Spleen (tissue), 11 donors: ENCODE data around the gene AURKAIP1. TPM values are rescaled to one million over a fixed set of nuclear protein-coding genes. Genes with fewer than 3 reads are reported as not detected.

Source experiments
- DNase-seq: peaks from one replicate; pipeline ENCODE4 v3.0.0-alpha.2; 2020
- H3K27ac ChIP-seq, 8 donors: fragments of 200-600 bp; sonication (generic) in 7 of 8; 1 replicate in 4 of 8; 2 replicates in 4 of 8; pipeline versions ENCODE4 v1.5.0 to v1.8.0; 2016 to 2021; ENCODE audit warnings: inconsistent platforms in 4 of 8, mild to moderate bottlenecking in 4 of 8, moderate library complexity in 1 of 8
- H3K27me3 ChIP-seq, 7 donors: fragments of 200-600 bp; sonication (generic) in 6 of 7; replicated peaks in 1 of 7; 1 replicate in 4 of 7; 2 replicates in 3 of 7; pipeline versions ENCODE4 v1.5.0 to v1.8.0; 2016 to 2021; ENCODE audit warnings: inconsistent platforms in 3 of 7, mild to moderate bottlenecking in 1 of 7
- H3K36me3 ChIP-seq, 6 donors: fragments of 200-600 bp; sonication (generic) in 5 of 6; 1 replicate in 4 of 6; 2 replicates in 2 of 6; pipeline versions ENCODE4 v1.5.0 to v1.8.0; 2016 to 2021; ENCODE audit warnings: inconsistent platforms in 2 of 6
- H3K4me1 ChIP-seq, 6 donors: fragments of 200-600 bp; sonication (generic) in 5 of 6; 1 replicate in 3 of 6; 2 replicates in 3 of 6; pipeline versions ENCODE4 v1.5.0 to v1.8.0; 2016 to 2021; ENCODE audit warnings: inconsistent platforms in 3 of 6
- H3K4me3 ChIP-seq, 8 donors: fragments of 200-600 bp; sonication (generic) in 7 of 8; 1 replicate in 4 of 8; 2 replicates in 4 of 8; pipeline versions ENCODE4 v1.5.0 to v1.8.0; 2016 to 2021; ENCODE audit warnings: inconsistent platforms in 4 of 8, mild to moderate bottlenecking in 4 of 8, moderate library complexity in 2 of 8
- H3K9me3 ChIP-seq, 8 donors: fragments of 200-600 bp; sonication (generic) in 7 of 8; 1 replicate in 4 of 8; 2 replicates in 4 of 8; pipeline versions ENCODE4 v1.5.0 to v1.8.0; 2016 to 2021; ENCODE audit warnings: inconsistent platforms in 4 of 8
- POLR2A ChIP-seq, 3 donors: fragments of 450-650 bp; IDR thresholded peaks; one replicate each; pipeline ENCODE4 v1.5.1; 2017; ENCODE audit warnings: antibody characterized with exemption in 3 of 3, mild to moderate bottlenecking in 1 of 3
- POLR2AphosphoS5 ChIP-seq, 3 donors: sonication (generic); formaldehyde crosslinking; IDR thresholded peaks; one replicate each; pipeline ENCODE4 v1.5.1; 2017; ENCODE audit warnings: antibody characterized with exemption in 3 of 3
- WGBS, 5 donors: extraction: QIAGEN DNeasy Blood & Tissue Kit in 3 of 5; methylation state at CpG; one replicate each; pipeline versions ENCODE4 v1.1.5 to v1.1.7; 2013 to 2018; 5-methylcytosine and 5-hydroxymethylcytosine counted together
- intact Hi-C: fragments of 100-400 bp; cut with DNase I; formaldehyde crosslinking; loops from one replicate; pipeline ENCODE4 v1.15.0; 2023; ENCODE audit warnings: low total_unique reads
- polyA plus RNA-seq, 3 donors: library from polyadenylated mRNA; stranded (reverse); fragments of 200-250 nt; gene quantifications; one replicate each; pipeline ENCODE4 v1.2.1, GENCODE V29; 2013
- total RNA-seq, 7 donors: library from RNA; depleted of rRNA in 3 of 7; stranded (reverse); fragments of >200 nt in 3 of 7; fragmentation: NEBNext Ultra II Directional in 4 of 7; extraction: Animal tissue kit (Norgen Biotek cat#: 25700) in 4 of 7; gene quantifications; one replicate each; pipeline versions ENCODE4 v1.1.0 to v1.2.1, GENCODE V29; 2016 to 2021
- TF ChIP-seq, protein P1 (sequence below), 11 experiments: fragments of 200-600 bp in 7 of 11; fragments of 450-650 bp in 4 of 11; sonication (generic) in 4 of 11; IDR thresholded peaks in 8 of 11; conservative IDR thresholded peaks in 3 of 11; 1 replicate in 7 of 11; 2 replicates in 4 of 11; pipeline versions ENCODE4 v1.4.0 to v1.8.0; 2016 to 2021; ENCODE audit warnings: antibody characterized with exemption in 11 of 11, inconsistent platforms in 4 of 11, mild to moderate bottlenecking in 1 of 11
- donor health status: healthy with polysubstance abuse.
- donor health status: DM: no; HTN: no; CAD: no; lungs with moderate emphysema.
- donor health status: DM: no; HTN: no; CAD: no.
- donor health status: Bipolar disorder and iron deficiency.
- donor health status: healthy.
- donor health status: DM: no; HTN: no; CAD: no.
- donor health status: DM: yes; HTN: yes; CAD: no.

The AURKAIP1 gene
- total and polyA plus RNA-seq, 10 donors, result 61.3 to 174 (median 80.0) TPM

DNA sequence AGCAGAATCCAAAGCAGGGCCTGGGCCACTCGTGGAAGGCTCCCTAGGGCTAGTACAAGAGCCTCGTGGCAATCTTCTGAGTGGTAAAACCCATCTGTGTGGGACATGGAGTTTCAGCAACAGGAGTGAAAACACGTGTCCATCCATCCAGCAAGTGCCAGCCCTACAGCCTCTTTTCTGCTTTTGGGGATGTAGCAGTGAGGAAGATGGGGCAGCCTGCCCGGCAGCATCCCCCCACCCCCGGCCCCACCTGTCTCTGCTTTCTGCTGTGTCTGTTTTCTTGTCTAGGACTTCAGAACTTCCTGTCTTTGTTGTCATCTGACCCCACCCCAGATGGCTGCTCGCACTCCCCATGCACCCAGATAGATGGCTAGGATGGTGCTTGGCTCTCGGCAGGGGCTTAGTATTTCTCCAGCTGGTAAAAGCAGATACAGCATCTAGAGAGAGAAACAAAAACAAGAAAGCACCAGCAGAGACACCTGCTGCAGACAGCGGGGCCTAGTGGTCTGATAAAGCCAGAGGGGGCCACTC, 48.9 kb downstream of the AURKAIP1 start:
- H3K27ac ChIP-seq, result peak overlapping the region in 6 of 8 donors; percentile 85 to 96 (median 92)
- WGBS, 5 donors, result 60 to 63% (median 62%) methylated on average over 8 of the region's 8 CpGs
- H3K4me1 ChIP-seq, result peaks cover 15 to 89% (median 72%) of the 10 kb centered on the region in 6 donors
- H3K4me3 ChIP-seq, result peak overlapping the region in 6 of 8 donors; percentile 76 to 99 (median 92)
- intact Hi-C loops, result no loop called here
- no peaks in the 10 kb centered on the region for H3K9me3 ChIP-seq
- peaks cover 0 to 52% (median 21%) of the 10 kb centered on the region in 6 donors for H3K36me3 ChIP-seq
- TF ChIP-seq POLR2A (IDR thresholded peaks at IDR 0.05), result no peak
- TF ChIP-seq, protein P1, sequence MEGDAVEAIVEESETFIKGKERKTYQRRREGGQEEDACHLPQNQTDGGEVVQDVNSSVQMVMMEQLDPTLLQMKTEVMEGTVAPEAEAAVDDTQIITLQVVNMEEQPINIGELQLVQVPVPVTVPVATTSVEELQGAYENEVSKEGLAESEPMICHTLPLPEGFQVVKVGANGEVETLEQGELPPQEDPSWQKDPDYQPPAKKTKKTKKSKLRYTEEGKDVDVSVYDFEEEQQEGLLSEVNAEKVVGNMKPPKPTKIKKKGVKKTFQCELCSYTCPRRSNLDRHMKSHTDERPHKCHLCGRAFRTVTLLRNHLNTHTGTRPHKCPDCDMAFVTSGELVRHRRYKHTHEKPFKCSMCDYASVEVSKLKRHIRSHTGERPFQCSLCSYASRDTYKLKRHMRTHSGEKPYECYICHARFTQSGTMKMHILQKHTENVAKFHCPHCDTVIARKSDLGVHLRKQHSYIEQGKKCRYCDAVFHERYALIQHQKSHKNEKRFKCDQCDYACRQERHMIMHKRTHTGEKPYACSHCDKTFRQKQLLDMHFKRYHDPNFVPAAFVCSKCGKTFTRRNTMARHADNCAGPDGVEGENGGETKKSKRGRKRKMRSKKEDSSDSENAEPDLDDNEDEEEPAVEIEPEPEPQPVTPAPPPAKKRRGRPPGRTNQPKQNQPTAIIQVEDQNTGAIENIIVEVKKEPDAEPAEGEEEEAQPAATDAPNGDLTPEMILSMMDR (IDR thresholded peaks at IDR 0.05 in 8 of 11, conservative IDR thresholded peaks at IDR 0.05 in 3 of 11), result no peak
- no peak for TF ChIP-seq POLR2AphosphoS5 (IDR thresholded peaks at IDR 0.05)
- no peak for DNase-seq
- no peaks in the 10 kb centered on the region for H3K27me3 ChIP-seq

DNA sequence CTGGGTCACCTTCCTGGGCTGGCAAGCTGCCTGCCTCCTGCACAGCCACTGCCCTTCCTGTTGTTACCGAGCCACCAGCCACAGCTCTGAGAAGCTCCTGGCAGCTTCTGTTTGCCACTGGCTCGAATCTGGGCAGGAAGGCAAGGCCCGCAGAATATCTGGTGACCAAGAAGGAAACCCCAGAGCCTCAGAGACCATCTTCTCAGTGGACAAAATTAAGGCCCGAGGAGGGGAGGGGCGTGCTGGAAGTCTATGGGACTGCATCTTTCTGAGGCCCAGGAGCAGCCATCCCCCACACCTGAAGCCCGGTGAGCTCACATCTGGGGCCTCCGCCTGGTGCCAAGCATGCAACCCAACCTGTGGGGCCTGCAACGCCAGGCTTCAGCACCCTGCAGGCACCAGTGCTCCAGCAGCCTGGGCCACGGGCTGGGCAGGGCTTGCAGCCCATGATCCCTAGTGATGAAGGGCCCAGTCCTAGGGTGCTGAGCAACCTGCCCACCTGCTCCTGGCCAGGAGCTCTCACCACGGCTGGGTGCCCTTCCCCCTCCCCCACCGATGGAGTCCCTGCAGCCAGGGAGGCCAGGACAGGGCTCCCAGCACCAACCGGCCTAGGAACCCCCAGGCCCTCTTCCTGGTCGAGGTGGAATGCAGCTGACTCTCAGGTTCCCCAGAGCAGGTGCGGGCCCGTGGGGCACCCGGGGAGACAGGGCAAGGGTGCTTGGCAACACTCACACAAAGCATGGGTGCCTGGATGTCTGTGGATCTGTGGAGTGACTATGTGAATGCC, 49.5 kb downstream of the AURKAIP1 start:
- H3K4me1 ChIP-seq, result peaks cover 15 to 89% (median 70%) of the 10 kb centered on the region in 6 donors
- DNase-seq, result no peak
- peak in 2 of 3 donors; percentile 56 to 65 for TF ChIP-seq POLR2AphosphoS5 (IDR thresholded peaks at IDR 0.05)
- TF ChIP-seq POLR2A (IDR thresholded peaks at IDR 0.05), result no peak
- TF ChIP-seq, protein P1 (IDR thresholded peaks at IDR 0.05 in 8 of 11, conservative IDR thresholded peaks at IDR 0.05 in 3 of 11), result no peak
- no peaks in the 10 kb centered on the region for H3K9me3 ChIP-seq
- peak overlapping the region; percentile 81 to 96 (median 91) for H3K27ac ChIP-seq
- peaks cover 0 to 59% (median 23%) of the 10 kb centered on the region in 6 donors for H3K36me3 ChIP-seq
- peak overlapping the region; percentile 76 to 99 (median 90) for H3K4me3 ChIP-seq
- 16 to 68% (median 47%) methylated on average over 11 to 16 of the region's 16 CpGs for WGBS, 5 donors
- no peaks in the 10 kb centered on the region for H3K27me3 ChIP-seq
- intact Hi-C loops, result no loop called here

DNA sequence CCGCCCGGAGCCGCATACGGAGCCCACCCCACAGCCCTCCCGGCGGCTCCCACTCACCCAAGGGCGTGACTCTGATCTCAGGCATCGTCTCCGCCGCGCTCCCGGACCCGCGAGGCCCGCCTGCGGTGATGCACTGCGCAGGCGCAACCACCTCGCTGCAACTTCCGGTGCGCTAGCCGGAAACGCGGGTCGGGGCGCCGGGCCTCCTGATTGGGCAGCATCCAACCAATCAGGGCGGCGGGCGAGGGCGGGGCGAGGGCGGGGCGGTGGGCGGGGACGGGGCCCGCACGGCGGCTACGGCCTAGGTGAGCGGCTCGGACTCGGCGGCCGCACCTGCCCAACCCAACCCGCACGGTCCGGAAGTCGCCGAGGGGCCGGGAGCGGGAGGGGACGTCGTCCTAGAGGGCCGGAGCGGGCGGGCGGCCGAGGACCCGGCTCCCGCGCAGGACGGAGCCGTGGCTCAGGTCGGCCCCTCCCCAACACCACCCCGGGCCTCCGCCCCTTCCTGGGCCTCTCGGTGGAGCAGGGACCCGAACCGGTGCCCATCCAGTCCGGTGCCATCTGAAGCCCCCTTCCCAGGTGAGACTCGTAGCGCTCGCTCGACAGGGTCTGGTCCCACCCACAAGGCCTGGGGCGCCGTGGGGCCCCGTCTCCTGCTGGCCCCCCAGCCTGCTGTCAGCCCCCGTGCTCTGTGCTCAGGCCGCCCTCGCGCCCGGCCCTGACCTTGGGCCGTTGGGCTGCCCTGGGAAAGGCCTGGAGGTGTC, 50.3 kb downstream of the AURKAIP1 start, which contains the start of the genes CPTP and INTS11:
CPTP (plus strand) TSS at position 279 of the 764 bp plus-strand sequence. CDS start 2,109 bp downstream, outside the sequence.
INTS11 (minus strand) TSS at position 137 of the 764 bp plus-strand sequence; CDS start at position 85, 52 bp downstream.
- peaks cover 15 to 89% (median 67%) of the 10 kb centered on the region in 6 donors for H3K4me1 ChIP-seq
- 0 to 9% (median 1%) methylated on average over 25 to 84 of the region's 84 CpGs for WGBS, 5 donors
- intact Hi-C loops, result no loop called here
- TF ChIP-seq, protein P1 (IDR thresholded peaks at IDR 0.05 in 8 of 11, conservative IDR thresholded peaks at IDR 0.05 in 3 of 11), result peak in 1 of 11 experiments; percentile 33
- TF ChIP-seq POLR2AphosphoS5 (IDR thresholded peaks at IDR 0.05), result peak; percentile 94 to 95 (median 94)
- TF ChIP-seq POLR2A (IDR thresholded peaks at IDR 0.05), result no peak
- DNase-seq, result peak; percentile 95
- H3K27me3 ChIP-seq, result no peaks in the 10 kb centered on the region
- H3K27ac ChIP-seq, result peak within 1 kb of the TSS; percentile 81 to 96 (median 91)
- H3K9me3 ChIP-seq, result no peaks in the 10 kb centered on the region
- H3K36me3 ChIP-seq, result peaks cover 0 to 67% (median 30%) of the 10 kb centered on the region in 6 donors
- H3K4me3 ChIP-seq, result peak within 1 kb of the TSS; percentile 76 to 99 (median 90)
